ENCODE data around the gene GATA3. TPM values are rescaled to one million over a fixed set of nuclear protein-coding genes. Genes with fewer than 3 reads are reported as not detected.

Gene GATA3
- total and polyA plus RNA-seq, 2 of the 8 experiments (the other 6 are each of a cell fraction or from before 2014, with no cell fraction given) = 0.02 to 0.43 TPM

DNA sequence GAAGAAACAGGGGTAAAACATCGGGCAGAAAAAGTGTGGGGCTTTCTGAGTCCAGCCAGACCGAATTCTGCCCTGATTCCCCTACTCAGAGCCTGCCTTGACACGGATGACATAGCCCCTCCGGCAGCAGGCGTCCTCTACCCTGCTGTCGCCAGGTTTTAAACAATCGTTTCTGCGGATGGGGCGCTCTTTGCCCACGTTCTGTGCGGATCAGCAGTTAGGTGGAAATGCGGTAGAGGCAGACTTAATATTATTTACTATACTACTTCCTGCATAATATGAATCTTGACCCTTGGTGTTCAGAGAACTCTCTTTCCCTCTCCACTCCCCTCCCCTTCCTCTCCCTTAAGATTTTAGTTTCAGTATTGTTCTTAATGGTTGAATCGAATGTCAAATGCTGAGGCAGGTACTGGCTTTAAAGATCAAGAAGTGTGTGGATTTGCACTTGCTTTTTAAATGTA, 2.4 kb downstream of the GATA3 start:
- H2BK12ac ChIP-seq (ENCODE audit: low read depth, low read length) = peak overlapping the region; percentile 56; the same call in 1 of the 2 replicates
- peak overlapping the region; percentile 84 to 94 for H3K4me2 ChIP-seq (ENCODE audit: insufficient read depth in 1 of 2, low read depth in 2 of 2, low read length in 2 of 2)
- H2AFZ ChIP-seq (ENCODE audit: low read length) = no peak overlapping the region
- H3K18ac ChIP-seq (ENCODE audit: extremely low read depth, low read length) = no peak overlapping the region
- TF ChIP-seq CTBP2 (IDR thresholded peaks at IDR 0.05; ENCODE audit: borderline replicate concordance, insufficient read depth, insufficient read length, low read length) (peak; percentile 49), KDM4A (IDR thresholded peaks at IDR 0.05; ENCODE audit: low read depth, low read length, severe bottlenecking) (no peak), JUN (IDR thresholded peaks at IDR 0.05; ENCODE audit: low read depth, low read length) (no peak), TCF12 (IDR thresholded peaks at IDR 0.05; ENCODE audit: low read depth, low read length) (peak; percentile 5; the same call in 1 of the 2 replicates), SP1 (IDR thresholded peaks at IDR 0.05; ENCODE audit: low read depth, low read length) (no peak), RNF2 (IDR thresholded peaks at IDR 0.05; ENCODE audit: borderline replicate concordance, low read depth, low read length, missing control alignments, poor library complexity, severe bottlenecking) (peak; percentile 35), SIRT6 (IDR thresholded peaks at IDR 0.05; ENCODE audit: low read length) (no peak), RAD21 (IDR thresholded peaks at IDR 0.05 in 1 of 2, conservative IDR thresholded peaks at IDR 0.05 in 1 of 2; ENCODE audit: low read depth in 2 of 2, low read length in 2 of 2) (peak in 1 of 2 experiments; percentile 3; a peak in 1 of 4 replicates)
- TF ChIP-seq, protein P1, sequence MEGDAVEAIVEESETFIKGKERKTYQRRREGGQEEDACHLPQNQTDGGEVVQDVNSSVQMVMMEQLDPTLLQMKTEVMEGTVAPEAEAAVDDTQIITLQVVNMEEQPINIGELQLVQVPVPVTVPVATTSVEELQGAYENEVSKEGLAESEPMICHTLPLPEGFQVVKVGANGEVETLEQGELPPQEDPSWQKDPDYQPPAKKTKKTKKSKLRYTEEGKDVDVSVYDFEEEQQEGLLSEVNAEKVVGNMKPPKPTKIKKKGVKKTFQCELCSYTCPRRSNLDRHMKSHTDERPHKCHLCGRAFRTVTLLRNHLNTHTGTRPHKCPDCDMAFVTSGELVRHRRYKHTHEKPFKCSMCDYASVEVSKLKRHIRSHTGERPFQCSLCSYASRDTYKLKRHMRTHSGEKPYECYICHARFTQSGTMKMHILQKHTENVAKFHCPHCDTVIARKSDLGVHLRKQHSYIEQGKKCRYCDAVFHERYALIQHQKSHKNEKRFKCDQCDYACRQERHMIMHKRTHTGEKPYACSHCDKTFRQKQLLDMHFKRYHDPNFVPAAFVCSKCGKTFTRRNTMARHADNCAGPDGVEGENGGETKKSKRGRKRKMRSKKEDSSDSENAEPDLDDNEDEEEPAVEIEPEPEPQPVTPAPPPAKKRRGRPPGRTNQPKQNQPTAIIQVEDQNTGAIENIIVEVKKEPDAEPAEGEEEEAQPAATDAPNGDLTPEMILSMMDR (IDR thresholded peaks at IDR 0.05; ENCODE audit: control extremely low read depth in 1 of 3, insufficient read depth in 1 of 3, low read depth in 1 of 3, low read length in 3 of 3) = no peak
- H4K5ac ChIP-seq (ENCODE audit: insufficient read length, low read depth, low read length) = no peak overlapping the region
- no peaks in the 10 kb centered on the region for H3K9me3 ChIP-seq (ENCODE audit: insufficient read depth in 2 of 2, low read depth in 1 of 2, low read length in 1 of 2)
- ChIA-PET POLR2A (ENCODE audit: partially characterized antibody) (no interaction called here), CTCF (ENCODE audit: partially characterized antibody) (interaction anchor here (1.3 to 1.5 kb wide), 2 partner anchors 9 to 11 kb away, joined by 3 read pairs; no protein-coding TSS in a partner anchor)
- no peak overlapping the region for H3K9ac ChIP-seq (replicated peaks in 1 of 4; ENCODE audit: extremely low read depth in 1 of 4, low read depth in 3 of 4, low read length in 3 of 4)
- no peak overlapping the region for H3K23ac ChIP-seq (ENCODE audit: insufficient read length)
- H3K79me2 ChIP-seq (ENCODE audit: control insufficient read depth in 1 of 2, insufficient read depth in 2 of 2, low read length in 2 of 2) = no peaks in the 10 kb centered on the region
- H4K91ac ChIP-seq (replicated peaks; ENCODE audit: insufficient read length, low read length) = no peak overlapping the region
- FAIRE-seq (no peak), DNase-seq (ENCODE audit: low read depth in 1 of 2, low spot score in 2 of 2) (no peak)
- H3K23me2 ChIP-seq (ENCODE audit: low read depth, low read length) = peaks cover 17% of the 10 kb centered on the region
- H3K56ac ChIP-seq (replicated peaks; ENCODE audit: insufficient read length, low read depth, low read length) = no peak overlapping the region
- no peak overlapping the region for H3K14ac ChIP-seq (ENCODE audit: insufficient read length)
- 0 out of 2 replicates have a peak overlapping the region, but pooled peaks have one; percentile 29 for H2BK15ac ChIP-seq (ENCODE audit: low read length)
- no peak overlapping the region for H2BK5ac ChIP-seq (ENCODE audit: low read depth, low read length)
- no peak overlapping the region for H4K8ac ChIP-seq (ENCODE audit: extremely low read depth, insufficient read depth, low read length)
- H3K27ac ChIP-seq (ENCODE audit: low read depth, low read length) = no peak overlapping the region
- 0 out of 2 replicates have a peak overlapping the region, but pooled peaks have one; percentile 39 for H2AK5ac ChIP-seq (ENCODE audit: low read depth, low read length)
- H3K4me3 ChIP-seq (ENCODE audit: extremely low read depth in 1 of 4, insufficient read depth in 2 of 4, low read depth in 3 of 4, low read length in 4 of 4) = peak overlapping the region in 2 of 4 experiments; percentile 2 to 61; a peak in 5 of 8 replicates
- no peaks in the 10 kb centered on the region for H3K79me1 ChIP-seq (ENCODE audit: low read depth, low read length)
- no peaks in the 10 kb centered on the region for H3K36me3 ChIP-seq (ENCODE audit: control insufficient read depth in 2 of 4, insufficient read depth in 4 of 4, low read length in 3 of 4)
- no peak overlapping the region for H3K4ac ChIP-seq (replicated peaks; ENCODE audit: insufficient read length, low read depth, low read length)
- peaks cover 77 to 98% (median 96%) of the 10 kb centered on the region in 4 experiments for H3K27me3 ChIP-seq (replicated peaks in 1 of 4; ENCODE audit: control insufficient read depth in 3 of 4, extremely low read depth in 1 of 4, insufficient read depth in 3 of 4, low read length in 3 of 4)
- no peak overlapping the region for H2BK20ac ChIP-seq (ENCODE audit: low read length)
- peaks cover 24 to 53% (median 40%) of the 10 kb centered on the region in 4 experiments for H3K4me1 ChIP-seq (replicated peaks in 1 of 4; ENCODE audit: control insufficient read depth in 3 of 4, insufficient read depth in 4 of 4, low read length in 3 of 4)
- H2BK120ac ChIP-seq (replicated peaks; ENCODE audit: low read depth, low read length) = no peak overlapping the region
- WGBS, 2 experiments (ENCODE audit: extremely low coverage in 1 of 2, insufficient coverage in 1 of 2, insufficient read length in 1 of 2, insufficient replicate concordance in 2 of 2, low coverage in 1 of 2, low lambda C conversion rate in 2 of 2, missing lambda C conversion rate in 1 of 2) = 2% methylated on average over 13 of the region's 13 CpGs; no CpG with 5 or more reads in 1 of the 2 experiments
- H4K20me1 ChIP-seq (replicated peaks in 1 of 2; ENCODE audit: control insufficient read depth in 1 of 2, insufficient read depth in 2 of 2, low read length in 2 of 2) = peaks cover 12 to 17% of the 10 kb centered on the region in 2 experiments

All from H1 (cell line).